IPS DF 6.9 (cell line): ENCODE results near the gene TMEM9.

ENCODE experiments used
- DNase-seq: peaks from one replicate; pipeline ENCODE4 v3.0.0-alpha.2; 2013; ENCODE audit warnings: low read depth, low spot score
- H3K27ac ChIP-seq: one replicate; pipeline ENCODE4 v1.5.1; 2013; ENCODE audit warnings: low read length, control low read depth
- H3K27me3 ChIP-seq: 2 replicates; pipeline ENCODE4 v1.6.1; 2013; ENCODE audit warnings: mild to moderate bottlenecking, low read length; ENCODE audit not compliant: control insufficient read depth, insufficient read depth
- H3K36me3 ChIP-seq: 2 replicates; pipeline ENCODE4 v1.6.1; 2013; ENCODE audit warnings: low read length; ENCODE audit not compliant: control insufficient read depth, insufficient read depth
- H3K4me1 ChIP-seq: 2 replicates; pipeline ENCODE4 v1.6.1; 2013; ENCODE audit warnings: low read length; ENCODE audit not compliant: control insufficient read depth, insufficient read depth
- H3K4me3 ChIP-seq: 2 replicates; pipeline ENCODE4 v1.5.1; 2013; ENCODE audit warnings: mild to moderate bottlenecking, low read length
- H3K9me3 ChIP-seq: 2 replicates; pipeline ENCODE4 v1.6.1; 2013; ENCODE audit warnings: low read length, inconsistent platforms; ENCODE audit not compliant: control insufficient read depth, insufficient read depth
- WGBS: extraction: QIAGEN DNeasy Blood & Tissue Kit; methylation state at CpG from one replicate; pipeline ENCODE4 v1.1.7; 2013; ENCODE audit warnings: mixed read lengths, missing lambda C conversion rate; ENCODE audit not compliant: insufficient read length, insufficient coverage; 5-methylcytosine and 5-hydroxymethylcytosine counted together

The TMEM9 gene

GRCh38 chr1:201185123-201185453 is 30.8 kb upstream of the TMEM9 start:
- WGBS: no CpG with 5 or more reads among the region's 3 CpGs
- Histone ChIP-seq H3K36me3 (no peaks in the 10 kb centered on the region), H3K27me3 (no peaks in the 10 kb centered on the region), H3K4me3 (no peak overlapping the region), H3K27ac (no peak overlapping the region), H3K9me3 (no peaks in the 10 kb centered on the region), H3K4me1 (no peaks in the 10 kb centered on the region)
- no peak for DNase-seq

- no peak overlapping the region for H3K27ac ChIP-seq
- no peaks in the 10 kb centered on the region for H3K4me1 ChIP-seq
- no CpG with 5 or more reads among the region's 9 CpGs for WGBS
- H3K27me3 ChIP-seq: no peaks in the 10 kb centered on the region
- no peaks in the 10 kb centered on the region for H3K36me3 ChIP-seq
- DNase-seq: no peak
- no peaks in the 10 kb centered on the region for H3K9me3 ChIP-seq
- H3K4me3 ChIP-seq: no peak overlapping the region
Observed at GRCh38 chr1:201184307-201185122, 30.2 kb upstream of the TMEM9 start.

- Histone ChIP-seq H3K4me1 (no peaks in the 10 kb centered on the region), H3K9me3 (no peaks in the 10 kb centered on the region), H3K27ac (no peak overlapping the region), H3K4me3 (no peak overlapping the region), H3K36me3 (no peaks in the 10 kb centered on the region), H3K27me3 (no peaks in the 10 kb centered on the region)
- no CpG with 5 or more reads among the region's 5 CpGs for WGBS
- DNase-seq: no peak
Observed at GRCh38 chr1:201183753-201184152, 29.5 kb upstream of the TMEM9 start.

GRCh38 chr1:201183209-201183608 is 28.9 kb upstream of the TMEM9 start:
- Histone ChIP-seq H3K36me3 (no peaks in the 10 kb centered on the region), H3K9me3 (no peaks in the 10 kb centered on the region), H3K4me3 (no peak overlapping the region), H3K27me3 (no peaks in the 10 kb centered on the region), H3K4me1 (no peaks in the 10 kb centered on the region), H3K27ac (no peak overlapping the region)
- no CpG with 5 or more reads among the region's 3 CpGs for WGBS
- no peak for DNase-seq

- WGBS: no CpG with 5 or more reads among the region's 2 CpGs
- Histone ChIP-seq H3K9me3 (no peaks in the 10 kb centered on the region), H3K36me3 (no peaks in the 10 kb centered on the region), H3K27ac (no peak overlapping the region), H3K27me3 (no peaks in the 10 kb centered on the region), H3K4me1 (no peaks in the 10 kb centered on the region), H3K4me3 (no peak overlapping the region)
- DNase-seq: no peak
Observed at GRCh38 chr1:201181726-201182125, 27.5 kb upstream of the TMEM9 start.

GRCh38 chr1:201181323-201181722 is 27.0 kb upstream of the TMEM9 start:
- no peak overlapping the region for H3K27ac ChIP-seq
- H3K9me3 ChIP-seq: no peaks in the 10 kb centered on the region
- no peak for DNase-seq
- no peaks in the 10 kb centered on the region for H3K36me3 ChIP-seq
- no peaks in the 10 kb centered on the region for H3K27me3 ChIP-seq
- no CpG with 5 or more reads among the region's 1 CpG for WGBS
- no peaks in the 10 kb centered on the region for H3K4me1 ChIP-seq
- no peak overlapping the region for H3K4me3 ChIP-seq

GRCh38 chr1:201180901-201181300 is 26.6 kb upstream of the TMEM9 start:
- Histone ChIP-seq H3K36me3 (no peaks in the 10 kb centered on the region), H3K27ac (no peak overlapping the region), H3K4me3 (no peak overlapping the region), H3K4me1 (no peaks in the 10 kb centered on the region), H3K27me3 (no peaks in the 10 kb centered on the region), H3K9me3 (no peaks in the 10 kb centered on the region)
- no peak for DNase-seq
- no CpG with 5 or more reads among the region's 6 CpGs for WGBS

GRCh38 chr1:201180141-201180540 is 25.9 kb upstream of the TMEM9 start:
- H3K4me3 ChIP-seq: no peak overlapping the region
- no peaks in the 10 kb centered on the region for H3K9me3 ChIP-seq
- no peak overlapping the region for H3K27ac ChIP-seq
- no peaks in the 10 kb centered on the region for H3K36me3 ChIP-seq
- H3K4me1 ChIP-seq: no peaks in the 10 kb centered on the region
- no peak for DNase-seq
- no CpG with 5 or more reads among the region's 1 CpG for WGBS
- H3K27me3 ChIP-seq: no peaks in the 10 kb centered on the region

GRCh38 chr1:201178718-201179117 is 24.4 kb upstream of the TMEM9 start:
- WGBS: no CpG with 5 or more reads among the region's 3 CpGs

GRCh38 chr1:201176940-201177339 is 22.7 kb upstream of the TMEM9 start:
- H3K27ac ChIP-seq: no peak overlapping the region
- no peak for DNase-seq
- no peak overlapping the region for H3K4me3 ChIP-seq
- no peaks in the 10 kb centered on the region for H3K36me3 ChIP-seq
- no peaks in the 10 kb centered on the region for H3K9me3 ChIP-seq
- no peaks in the 10 kb centered on the region for H3K27me3 ChIP-seq
- WGBS: no CpG with 5 or more reads among the region's 2 CpGs
- no peaks in the 10 kb centered on the region for H3K4me1 ChIP-seq

More at GRCh38 chr1:201178718-201179117, 24.4 kb upstream of the TMEM9 start:
- no peak for DNase-seq
- Histone ChIP-seq H3K27me3 (no peaks in the 10 kb centered on the region), H3K36me3 (no peaks in the 10 kb centered on the region), H3K4me3 (no peak overlapping the region), H3K9me3 (no peaks in the 10 kb centered on the region), H3K27ac (no peak overlapping the region), H3K4me1 (no peaks in the 10 kb centered on the region)

GRCh38 chr1:201175820-201176500 is 21.7 kb upstream of the TMEM9 start:
- Histone ChIP-seq H3K36me3 (no peaks in the 10 kb centered on the region), H3K4me1 (no peaks in the 10 kb centered on the region), H3K9me3 (no peaks in the 10 kb centered on the region), H3K27me3 (no peaks in the 10 kb centered on the region), H3K4me3 (no peak overlapping the region), H3K27ac (no peak overlapping the region)
- DNase-seq: no peak
- WGBS: no CpG with 5 or more reads among the region's 7 CpGs
